Activated CD4-positive, alpha-beta T cell treated with anti-CD3 and anti-CD28 coated beads, Interleukin-10, Interleukin-2, amounts not matched to agents 100 ng/mL and 50 ng/mL, durations not matched to agents 16 hours and 8 hours (primary cell): Measurements from ENCODE around the gene SOX12.
A peak's percentile ranks its signal among the peaks of the same experiment; 100 is the strongest.
"Not testable (repeated sequence)": the region's sequence is repeated elsewhere in the genome, so short reads cannot be mapped to it uniquely, and the experiment has no call there.

ENCODE experiments used
- DNase-seq: peaks from one replicate; pipeline ENCODE4 v3.0.0-alpha.2; 2020

The SOX12 gene

DNA sequence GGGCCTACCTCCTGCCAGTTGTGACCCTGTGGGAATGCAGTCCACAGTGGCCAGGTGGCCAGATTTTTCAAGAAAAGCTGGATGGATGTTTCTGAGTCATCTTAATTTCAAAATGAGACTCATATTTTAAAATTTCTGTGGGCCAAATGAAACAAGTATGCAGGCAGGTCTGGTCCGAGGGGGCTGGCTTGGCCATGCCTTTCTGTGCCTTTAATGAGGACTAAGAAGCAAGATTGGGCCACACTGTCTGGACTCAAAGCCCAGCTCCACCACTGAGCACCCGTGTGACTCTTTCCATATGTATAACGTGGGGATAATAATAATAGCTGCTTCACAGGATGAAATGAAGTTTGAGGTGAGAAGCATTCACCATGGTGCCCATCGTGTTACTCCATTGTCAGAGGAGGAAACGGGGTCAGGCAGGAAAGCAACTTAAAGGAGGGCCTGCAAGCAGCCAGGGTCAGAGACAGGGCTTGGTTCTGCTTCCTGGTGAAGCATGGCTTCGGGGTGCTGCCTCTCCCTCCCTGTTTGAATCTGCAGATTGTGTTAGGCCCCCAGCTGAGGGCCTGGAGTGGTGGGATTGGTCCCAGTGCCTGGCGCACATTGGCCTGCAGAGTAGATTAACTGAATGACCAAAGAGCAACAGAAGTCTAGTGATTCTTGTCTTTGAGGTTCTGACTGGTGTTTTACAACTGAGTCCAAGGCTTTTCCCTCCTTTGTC is 3.8 kb downstream of the SOX12 start:
- no peak for DNase-seq

DNA sequence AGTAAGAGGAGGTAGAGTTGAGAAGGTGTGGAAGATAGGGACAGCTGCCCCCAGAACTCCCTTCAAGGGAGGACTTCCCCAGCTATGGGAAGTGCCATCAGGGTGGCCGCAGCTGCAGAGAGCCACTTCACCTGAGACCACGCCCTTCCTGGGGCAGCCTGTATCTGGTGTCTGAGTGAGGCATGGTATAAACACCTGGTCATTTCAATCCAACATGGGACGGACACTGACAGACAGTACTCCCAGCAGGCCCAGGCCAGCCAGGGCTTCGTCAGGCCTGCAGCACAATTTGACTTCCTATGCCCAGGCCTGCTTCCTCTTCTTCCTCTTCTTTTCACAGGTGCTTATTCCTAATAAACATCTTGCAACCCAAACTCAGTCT is 4.5 kb downstream of the SOX12 start:
- no peak for DNase-seq

DNA sequence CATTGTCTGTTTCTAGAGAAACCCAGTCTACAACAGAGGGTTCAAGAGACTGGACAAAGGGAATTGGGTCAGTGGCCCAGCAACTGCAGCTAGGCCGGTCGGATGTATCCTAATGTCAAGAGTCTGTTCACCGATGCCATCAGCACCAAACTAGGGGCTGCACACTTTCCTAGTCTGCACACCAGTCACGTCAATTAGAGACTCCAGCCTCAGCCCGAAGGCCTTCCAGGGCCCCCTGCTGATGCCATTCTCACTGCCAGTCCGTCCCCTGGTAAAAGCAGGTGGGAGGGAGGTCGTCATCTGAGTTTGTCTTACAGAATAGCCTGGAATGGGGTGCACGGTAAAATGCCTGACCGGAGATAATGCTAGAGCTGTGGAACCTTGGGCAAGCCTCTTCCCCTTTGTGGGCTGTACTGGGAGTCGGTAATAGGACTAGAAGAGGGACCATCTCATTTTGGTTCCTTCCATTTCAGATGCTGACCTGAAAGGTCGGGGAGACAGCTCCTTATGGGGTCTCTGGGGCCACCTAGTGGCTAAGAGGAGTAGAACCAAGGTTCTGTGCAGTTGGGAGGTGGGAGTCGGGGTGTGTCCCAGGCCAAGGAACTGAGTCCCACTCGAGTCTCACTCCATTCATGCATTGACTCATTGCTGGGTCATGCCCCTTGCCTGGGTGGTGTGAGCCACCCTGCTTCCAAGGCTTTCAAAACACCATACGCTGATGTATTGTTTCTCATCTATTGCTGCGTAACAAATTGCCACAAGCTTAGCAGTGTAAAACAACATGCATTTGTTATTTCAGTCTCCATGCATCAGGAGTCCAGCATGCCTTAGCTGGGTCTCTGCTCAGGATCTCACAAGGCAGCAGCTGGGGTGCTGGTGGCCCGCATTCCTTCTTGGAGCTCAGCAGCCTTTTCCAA is 5.1 kb downstream of the SOX12 start:
- DNase-seq, result peak; percentile 79

DNA sequence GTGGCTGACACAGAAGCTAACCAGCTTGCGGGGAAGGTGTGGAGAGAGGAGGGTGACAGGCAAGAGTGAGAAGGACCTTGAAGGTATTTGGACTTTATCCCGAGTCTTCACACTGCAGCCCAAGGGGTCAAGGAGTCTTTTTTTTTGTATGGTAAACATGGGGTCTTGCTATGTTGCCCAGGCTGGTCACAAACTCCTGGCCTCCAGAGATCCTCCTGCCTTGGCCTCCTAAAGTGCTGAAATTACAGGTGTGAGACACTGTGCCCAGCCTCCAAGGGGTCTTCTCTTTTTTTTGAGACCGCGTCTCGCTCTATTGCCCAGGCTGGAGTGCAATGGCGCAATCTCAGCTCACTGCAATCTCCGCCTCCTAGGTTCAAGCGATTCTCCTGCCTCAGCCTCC is 9.2 kb downstream of the SOX12 start:
- no peak for DNase-seq

DNA sequence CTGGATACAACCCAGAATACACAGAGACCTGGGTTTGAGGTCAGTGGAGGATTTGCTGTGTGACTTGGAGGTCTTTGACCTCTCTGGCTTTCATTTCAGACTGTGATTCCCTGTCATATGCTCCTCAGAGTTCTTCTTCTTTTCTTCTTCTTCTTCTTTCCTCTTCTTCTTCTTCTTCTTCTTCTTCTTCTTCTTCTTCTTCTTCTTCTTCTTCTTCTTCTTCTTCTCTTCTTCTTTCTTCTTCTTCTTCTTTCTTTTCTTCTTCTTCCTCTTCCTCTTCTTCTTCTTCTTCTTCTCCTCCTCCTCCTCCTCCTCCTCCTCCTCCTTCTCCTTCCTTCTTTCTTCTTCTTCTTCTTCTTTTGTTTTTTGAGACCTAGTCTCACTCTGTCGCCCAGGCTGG is 10.7 kb downstream of the SOX12 start:
- not testable (repeated sequence) for DNase-seq

DNA sequence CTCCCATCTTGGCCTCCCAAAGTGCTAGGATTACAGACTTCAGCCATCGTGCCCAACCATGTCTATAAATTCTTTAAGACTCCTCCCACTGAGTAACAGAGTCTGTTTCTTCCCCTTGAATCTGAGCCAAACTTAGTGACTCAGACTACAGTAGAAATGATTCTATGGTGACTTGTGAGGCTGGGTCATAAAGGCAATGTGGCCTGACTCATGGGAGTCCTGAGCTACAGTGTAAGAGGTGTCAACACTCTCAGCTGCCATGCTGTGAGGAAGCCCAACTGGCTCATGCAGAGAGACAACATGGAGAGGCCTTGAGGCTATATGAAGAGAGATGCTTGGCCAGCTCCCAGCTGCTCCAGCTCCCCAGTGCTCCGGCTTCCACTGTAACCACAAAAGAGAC is 16.3 kb downstream of the SOX12 start:
- peak; percentile 44 for DNase-seq

DNA sequence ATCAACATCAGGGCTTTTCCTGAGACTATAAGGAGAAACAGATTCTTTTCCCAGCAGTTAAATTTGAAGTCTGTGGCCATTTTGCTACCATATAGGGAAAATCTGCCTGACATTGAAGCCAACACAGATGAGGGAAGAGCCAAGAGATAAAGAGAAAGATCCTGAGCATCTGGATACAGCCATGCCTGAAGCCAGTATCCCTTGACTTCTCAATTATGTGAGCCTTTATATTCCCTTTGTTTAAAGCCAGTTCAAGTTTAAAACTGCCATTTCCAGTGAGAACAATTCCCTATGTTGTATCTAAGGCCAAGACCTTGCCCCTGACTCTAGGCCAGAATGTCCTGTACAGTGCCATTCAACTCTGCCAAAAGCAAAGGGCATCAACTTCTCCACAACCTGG is 17.8 kb downstream of the SOX12 start:
- no peak for DNase-seq

DNA sequence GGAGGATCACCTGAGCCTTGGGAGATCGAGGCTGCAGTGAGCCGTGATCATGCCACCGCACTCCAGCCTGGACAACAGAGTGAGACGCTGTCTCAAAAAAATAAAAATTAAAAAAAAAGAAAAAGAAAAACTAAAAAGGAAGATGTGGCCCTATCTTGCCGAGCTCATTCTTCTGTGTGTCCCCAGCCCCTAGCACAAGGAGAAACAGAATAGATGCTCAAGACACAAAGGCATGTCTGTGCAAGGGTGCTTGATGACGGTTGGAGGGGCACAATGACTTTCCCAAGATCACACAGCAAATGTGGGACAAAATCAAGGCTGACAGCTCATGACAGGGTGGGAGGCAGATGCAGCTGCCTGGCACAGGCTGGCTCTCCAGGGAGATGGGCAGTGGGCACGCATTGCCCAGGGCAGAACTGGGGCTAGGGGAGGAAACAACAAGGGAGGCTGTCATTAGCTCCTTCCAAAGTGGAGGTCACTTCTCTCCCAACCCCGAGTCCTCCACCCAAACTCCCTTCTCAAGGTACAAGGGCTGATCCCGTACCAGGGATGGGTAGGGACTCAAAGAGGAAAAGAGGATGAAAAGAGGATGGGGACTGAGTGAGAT is 20.8 kb downstream of the SOX12 start:
- DNase-seq, result no peak

DNA sequence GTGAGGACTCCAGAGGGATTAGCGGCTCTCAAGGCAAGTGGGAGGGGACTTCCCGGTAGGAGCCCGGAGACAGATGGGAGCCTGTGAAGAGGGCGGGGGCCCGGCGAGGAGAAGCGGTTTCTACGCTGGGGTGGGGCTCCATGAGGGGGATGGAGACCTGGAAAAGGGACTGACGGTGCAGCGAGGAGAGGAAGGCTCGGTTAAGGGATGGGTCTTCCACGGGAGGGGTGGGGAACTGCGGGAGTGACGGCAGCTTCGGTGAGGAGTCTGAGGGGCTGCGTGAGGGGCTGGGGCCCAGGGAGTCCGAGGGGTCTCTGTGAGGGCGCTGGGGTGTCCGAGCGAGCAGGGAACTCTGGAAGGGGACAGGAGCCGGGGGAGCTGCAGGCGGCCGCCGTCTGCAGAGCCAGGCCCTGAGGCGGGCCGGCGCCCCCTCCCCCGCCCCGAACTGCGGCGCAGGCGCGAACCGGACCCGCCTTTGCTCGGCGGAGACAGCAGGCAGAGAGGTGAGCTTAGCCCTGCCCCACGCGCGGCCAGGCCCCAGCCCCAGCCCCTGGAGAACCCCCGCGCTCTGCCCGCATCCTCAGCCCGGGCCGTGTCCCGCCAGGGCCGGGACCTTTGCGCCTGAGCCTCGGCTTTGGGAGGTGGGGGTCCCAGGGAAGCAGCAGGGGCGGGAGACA is 21.4 kb downstream of the SOX12 start, which contains the start of gene NRSN2:
TSS of gene NRSN2 (plus strand) at position 472 of the 677 bp plus-strand sequence. CDS start 2,533 bp downstream, outside the sequence.
- DNase-seq, result peak; percentile 33

DNA sequence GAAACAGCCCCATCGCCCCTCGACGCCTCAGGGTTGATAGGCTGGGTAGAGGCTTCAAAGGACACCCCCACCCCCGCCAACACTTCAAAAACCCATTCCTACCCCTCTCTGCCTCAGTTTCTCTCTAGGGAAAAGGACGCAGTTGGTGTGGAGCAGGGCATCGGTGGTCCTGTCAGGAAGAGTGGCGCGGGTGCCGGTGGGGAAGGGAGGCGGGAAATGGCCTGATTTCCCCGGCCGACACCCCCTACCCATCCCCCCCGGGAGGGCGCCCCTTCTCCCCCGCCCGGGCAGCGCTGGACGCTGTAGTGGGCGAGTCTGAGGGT is 21.9 kb downstream of the SOX12 start:
- DNase-seq, result no peak

DNA sequence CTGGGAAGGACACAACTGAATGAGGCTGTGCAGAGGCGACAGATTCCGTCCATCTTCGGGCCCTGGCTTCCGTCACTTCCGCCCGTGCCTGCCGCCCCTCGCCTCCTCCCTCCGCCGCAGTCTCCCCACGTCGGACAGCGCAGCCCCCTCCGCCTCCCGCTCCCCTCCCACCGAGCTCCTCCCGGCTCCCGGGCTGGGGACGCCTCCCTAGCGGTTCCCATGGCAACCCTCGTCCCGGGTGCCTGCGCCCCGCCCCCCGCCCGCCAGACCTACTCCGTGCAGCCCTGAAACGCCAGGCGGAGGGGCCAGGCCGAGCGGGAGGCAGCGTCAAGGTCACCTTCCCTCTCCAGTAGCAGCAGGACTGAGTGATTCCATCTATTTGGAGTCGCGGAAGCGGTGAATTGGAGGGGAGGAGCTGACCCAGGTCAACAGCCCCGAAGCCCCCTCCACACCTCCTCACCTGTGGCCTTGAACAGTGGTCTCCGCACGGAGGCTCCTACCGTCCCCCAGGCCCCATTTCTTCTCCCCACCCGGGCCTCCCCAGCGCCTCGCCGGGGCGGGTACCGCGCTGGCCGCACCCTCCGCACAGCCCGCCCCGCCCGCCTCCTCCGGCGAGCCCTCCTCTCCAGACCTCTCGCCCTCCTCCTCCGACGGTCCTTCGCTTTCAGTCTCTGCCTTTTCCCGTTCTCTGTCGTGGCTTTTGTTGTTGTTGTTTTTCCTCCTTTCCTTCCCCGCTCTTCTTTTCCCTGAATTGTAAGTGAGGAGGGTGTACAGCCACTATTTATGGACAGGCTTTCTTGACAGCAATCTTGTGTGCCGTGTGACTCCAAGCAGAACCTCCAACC is 22.5 kb downstream of the SOX12 start:
- peak; percentile 83 for DNase-seq

DNA sequence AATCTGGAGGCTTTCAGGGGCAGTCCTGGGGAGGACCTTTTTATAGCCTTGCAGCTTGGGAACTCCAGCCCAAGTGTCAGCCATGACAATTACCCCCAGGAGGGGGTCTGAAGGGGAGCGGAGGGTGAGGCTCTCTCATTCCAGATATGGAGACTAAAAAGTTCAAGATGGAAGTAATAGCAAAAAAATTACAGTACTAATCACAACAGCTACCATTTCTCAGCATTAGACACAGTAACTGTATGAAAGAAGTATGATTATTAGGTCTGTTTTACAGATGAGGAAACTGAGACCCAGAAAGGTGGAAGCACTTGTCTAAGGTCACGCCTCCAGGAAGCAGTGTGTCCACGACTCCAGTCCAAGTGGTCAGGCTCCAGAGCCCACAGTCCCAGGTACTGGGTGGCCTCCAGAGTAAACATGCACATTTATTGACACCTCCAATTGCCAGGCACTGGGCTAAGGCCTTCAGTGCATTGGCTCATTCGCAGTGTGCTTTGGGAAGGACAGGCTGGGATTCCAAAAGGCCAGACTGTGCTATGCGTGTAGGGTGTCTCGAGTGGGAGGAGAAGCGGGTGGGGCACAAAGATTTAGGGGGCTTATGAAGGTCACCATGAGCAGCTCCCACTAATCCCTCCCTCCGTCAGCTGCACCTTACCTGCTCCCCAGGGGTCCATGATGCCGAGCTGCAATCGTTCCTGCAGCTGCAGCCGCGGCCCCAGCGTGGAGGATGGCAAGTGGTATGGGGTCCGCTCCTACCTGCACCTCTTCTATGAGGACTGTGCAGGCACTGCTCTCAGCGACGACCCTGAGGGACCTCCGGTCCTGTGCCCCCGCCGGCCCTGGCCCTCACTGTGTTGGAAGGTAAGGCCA is 23.9 kb downstream of the SOX12 start:
- no peak for DNase-seq

DNA sequence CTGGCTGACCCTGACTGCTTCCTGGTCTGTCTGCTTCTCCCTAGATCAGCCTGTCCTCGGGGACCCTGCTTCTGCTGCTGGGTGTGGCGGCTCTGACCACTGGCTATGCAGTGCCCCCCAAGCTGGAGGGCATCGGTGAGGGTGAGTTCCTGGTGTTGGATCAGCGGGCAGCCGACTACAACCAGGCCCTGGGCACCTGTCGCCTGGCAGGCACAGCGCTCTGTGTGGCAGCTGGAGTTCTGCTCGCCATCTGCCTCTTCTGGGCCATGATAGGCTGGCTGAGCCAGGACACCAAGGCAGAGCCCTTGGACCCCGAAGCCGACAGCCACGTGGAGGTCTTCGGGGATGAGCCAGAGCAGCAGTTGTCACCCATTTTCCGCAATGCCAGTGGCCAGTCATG is 27.8 kb downstream of the SOX12 start:
- DNase-seq, result no peak

DNA sequence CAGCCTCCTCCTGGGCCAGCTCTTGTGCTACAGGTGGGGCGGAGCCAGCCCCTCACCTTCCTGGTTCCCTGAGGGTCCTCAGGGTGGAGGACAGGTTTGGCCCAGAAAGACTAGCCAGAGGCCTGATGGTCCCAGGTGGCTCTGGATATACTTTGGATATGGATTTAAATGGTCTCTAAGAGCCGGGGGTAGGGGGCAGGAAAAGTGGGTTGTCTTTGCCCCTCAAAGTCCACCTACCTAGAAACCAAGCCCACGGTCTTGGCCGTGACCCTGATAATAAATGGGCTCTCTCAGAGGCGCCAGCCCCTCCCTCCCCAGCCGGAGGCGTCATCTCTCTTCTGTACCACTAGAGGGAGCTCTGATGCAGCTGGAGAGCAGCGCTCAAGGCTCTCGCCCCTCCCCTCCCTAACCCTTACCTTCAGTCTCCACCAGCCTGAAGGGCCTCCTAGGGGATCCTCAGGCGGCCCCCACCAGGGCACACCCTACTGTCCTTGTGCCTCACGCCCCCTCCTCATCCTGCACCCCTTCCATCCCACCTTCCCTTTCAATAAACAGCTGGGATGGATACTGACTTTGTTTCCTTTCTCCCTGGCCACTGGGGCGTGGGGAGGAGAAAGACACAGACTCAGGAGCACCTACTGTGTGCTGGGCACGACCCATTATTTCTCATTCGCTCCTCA is 29.1 kb downstream of the SOX12 start:
- peak; percentile 87 for DNase-seq

DNA sequence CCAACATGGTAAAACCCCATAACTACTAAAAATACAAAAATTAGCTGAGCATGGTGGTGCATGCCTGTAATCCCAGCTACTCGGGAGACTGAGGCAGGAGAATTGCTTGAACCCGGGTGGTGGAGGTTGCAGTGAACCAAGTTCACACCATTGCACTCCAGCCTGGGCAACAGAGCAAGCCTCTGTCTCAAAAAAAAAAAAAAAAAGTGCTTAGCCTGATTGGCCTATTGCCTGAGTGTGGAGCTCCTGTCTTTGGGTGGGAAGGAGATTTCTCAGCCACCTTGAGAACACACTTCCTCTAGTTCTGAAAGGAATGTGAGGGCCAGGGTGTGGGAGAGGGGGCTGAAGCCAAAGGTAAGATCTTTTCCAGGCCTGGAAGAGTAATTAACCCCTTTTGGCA is 30.8 kb downstream of the SOX12 start:
- DNase-seq, result not testable (repeated sequence)

DNA sequence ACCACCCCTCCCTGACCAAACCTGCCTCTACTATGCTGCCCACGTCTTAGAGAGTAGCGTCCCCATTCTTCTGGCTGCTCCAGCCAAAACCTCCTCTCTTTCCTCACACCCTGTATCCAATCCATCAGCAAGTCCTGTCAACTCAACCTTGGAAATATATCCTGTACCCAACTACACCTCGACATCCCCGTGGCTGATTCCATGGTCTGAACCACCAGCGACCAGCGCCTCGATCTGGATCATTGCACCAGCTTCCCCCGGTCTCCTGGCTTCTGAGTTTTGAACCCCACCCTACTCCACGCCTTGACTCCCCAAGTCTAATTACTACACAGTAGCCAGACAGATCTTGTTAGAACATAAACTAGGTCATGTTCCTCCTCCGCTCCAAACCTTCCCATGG is 31.4 kb downstream of the SOX12 start:
- no peak for DNase-seq

DNA sequence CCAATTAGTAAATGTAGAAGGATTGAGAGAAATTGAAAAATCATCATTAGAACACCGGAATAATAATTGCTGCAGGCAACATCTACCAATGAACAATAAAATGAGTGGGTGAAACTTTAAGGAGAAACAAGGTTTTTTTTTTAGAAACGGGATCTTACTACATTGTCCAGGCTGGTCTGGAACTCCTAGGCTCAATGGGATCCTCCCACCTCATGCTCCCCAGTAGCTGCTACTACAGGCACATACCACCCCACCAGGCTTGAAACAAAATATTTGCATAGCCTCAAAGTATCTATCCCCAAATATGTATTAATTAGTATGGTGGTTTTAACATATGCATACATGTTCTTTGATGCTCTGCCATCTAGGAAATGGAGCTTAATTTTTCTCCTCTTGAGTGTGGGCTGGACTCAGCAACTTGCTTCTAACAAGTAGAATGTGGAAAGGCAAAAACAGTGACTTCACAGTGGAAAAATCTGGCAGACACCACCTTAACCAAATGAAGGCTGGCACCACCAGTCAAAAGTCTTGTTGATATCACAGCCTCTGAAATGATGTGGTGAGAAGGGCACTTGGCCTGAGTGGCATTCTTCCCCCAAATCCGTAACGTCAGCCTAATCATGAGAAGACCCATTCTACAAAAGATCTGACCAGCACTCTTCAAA is 33.7 kb downstream of the SOX12 start:
- DNase-seq, result no peak

DNA sequence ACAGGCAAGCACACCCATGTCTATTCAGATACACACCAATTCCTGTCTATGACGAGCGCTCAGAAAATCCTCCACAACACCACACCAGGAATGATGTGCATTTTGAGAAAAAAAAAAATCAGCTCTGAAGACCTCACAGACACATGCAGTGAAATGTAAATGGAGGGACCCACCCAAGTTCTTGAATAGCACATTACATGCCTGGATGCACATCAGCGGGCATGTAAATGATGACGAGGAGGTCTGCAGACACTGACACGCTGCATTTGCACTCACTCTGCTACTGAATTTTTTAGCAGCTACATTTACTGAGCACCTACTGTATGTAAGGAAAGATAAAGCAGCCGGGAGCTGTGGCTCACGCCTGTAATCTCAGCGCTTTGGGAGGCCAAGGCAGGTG is 36.2 kb downstream of the SOX12 start:
- no peak for DNase-seq

DNA sequence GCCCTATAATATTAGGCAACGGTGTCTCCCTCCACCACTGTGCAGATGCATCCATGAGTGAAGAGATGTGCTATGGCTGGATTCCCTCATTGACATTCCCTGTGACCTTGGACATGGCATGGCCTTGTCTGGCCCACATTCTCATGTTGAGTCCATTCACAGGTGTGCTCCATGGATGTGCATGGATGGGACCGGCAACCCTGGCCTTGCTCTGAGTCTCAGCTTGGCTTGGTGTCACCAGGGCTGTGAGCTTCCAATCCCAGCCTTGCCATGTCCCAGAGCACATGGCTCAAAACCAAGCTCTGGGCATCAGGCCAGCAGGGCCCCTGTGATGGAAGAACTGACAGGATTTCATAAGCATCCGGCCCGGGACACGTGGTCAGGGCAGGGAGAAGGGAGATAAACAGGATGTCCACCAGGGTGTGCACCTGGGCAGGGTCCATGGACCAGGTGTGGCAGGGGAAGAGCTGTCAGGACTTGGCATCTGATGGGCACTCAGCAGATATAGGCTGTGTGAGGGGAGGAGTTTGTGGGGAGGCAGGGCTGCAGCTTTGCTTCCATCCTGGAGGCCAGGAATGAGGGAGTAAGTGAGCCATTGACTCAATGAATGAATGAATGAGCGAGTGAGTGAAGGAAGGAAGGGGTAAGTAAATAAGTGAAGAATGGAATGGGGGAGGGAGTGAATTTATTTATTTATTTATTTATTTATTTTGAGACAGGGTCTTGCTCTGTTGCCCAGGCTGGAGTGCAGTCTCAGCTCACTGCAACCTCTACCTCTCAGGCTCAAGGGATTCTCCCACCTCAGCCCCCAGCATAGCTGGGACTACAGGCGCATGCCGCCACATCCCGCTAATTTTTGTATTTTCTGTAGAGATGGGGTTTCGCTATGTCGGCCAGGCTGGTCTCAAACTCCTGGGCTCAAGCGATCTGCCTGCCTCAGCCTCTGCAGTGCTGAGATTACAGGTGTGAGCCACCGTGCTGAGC is 37.2 kb downstream of the SOX12 start:
- DNase-seq, result peak; percentile 67
